K562 (cell line): ENCODE data around the gene LRRC41. TPM values are rescaled to one million over a fixed set of nuclear protein-coding genes. Genes with fewer than 3 reads are reported as not detected.

Experiments used
- ATAC-seq: fragments of 200-7000 bp; cut with Tn5 transposase; 3 replicates; pipeline ENCODE4 v1.9.1; 2020; ENCODE audit warnings: moderate library complexity
- BruUV-seq: library from RNA; stranded (reverse); fragments of 400-500 nt; replicated peaks from 2 replicates; lab custom pipeline; 2021; lab: Mats Ljungman, UMichigan
- CTCF ChIA-PET: fragments of 300-600 bp; formaldehyde crosslinking; extraction: SDS; loops from one replicate; lab custom pipeline; 2021; ENCODE audit warnings: low intra/inter-chr PET ratio; lab: Yijun Ruan, JAX
- POLR2A ChIA-PET: fragments of 300-600, 350-650 bp; sonication (Branson Sonifier 250); formaldehyde crosslinking; extraction: SDS; loops from one replicate; lab custom pipeline; 2021; ENCODE audit warnings: antibody characterized with exemption, inconsistent platforms; lab: Yijun Ruan, JAX
- DNase-seq, 4 experiments: peaks; one replicate each; pipeline versions ENCODE4 v3.0.0 to v3.0.0-alpha.2; 2011 to 2018; ENCODE audit warnings: low spot score in 3 of 4, mixed read lengths in 3 of 4; ENCODE audit errors: extremely low read depth in 1 of 4
- FAIRE-seq: peaks from 2 replicates; lab custom pipeline; 2011; peaks lifted over from hg19 to GRCh38; lab: Jason Lieb, UNC
- H2AFZ ChIP-seq: 2 replicates; pipeline ENCODE4 v1.6.0; 2011; ENCODE audit warnings: low read depth, low read length, control low read depth, inconsistent platforms
- H3K27ac ChIP-seq: fragments of 200-600 bp; 3 replicates; pipeline ENCODE4 v1.8.0; 2011; ENCODE audit warnings: low read depth, mild to moderate bottlenecking, control low read depth, inconsistent platforms, low read length, moderate library complexity, mixed read lengths; ENCODE audit errors: extremely low read depth
- H3K27me3 ChIP-seq, 2 experiments: fragments of 300-600 bp in 1 of 2; 2 replicates in 1 of 2; 3 replicates in 1 of 2; pipeline versions ENCODE4 v1.6.0 to v1.8.0; 2011; ENCODE audit warnings: inconsistent platforms in 2 of 2, low read length in 2 of 2, mild to moderate bottlenecking in 1 of 2, mixed read lengths in 1 of 2, moderate library complexity in 1 of 2; ENCODE audit not compliant: control insufficient read depth in 2 of 2, insufficient read depth in 2 of 2
- H3K36me3 ChIP-seq: fragments of 300-600 bp; 3 replicates; pipeline ENCODE4 v1.8.0; 2011; ENCODE audit warnings: mild to moderate bottlenecking, low read length, inconsistent platforms; ENCODE audit not compliant: control insufficient read depth, insufficient read depth
- H3K4me1 ChIP-seq, 2 experiments: fragments of 200-600 bp in 1 of 2; replicated peaks in 1 of 2; 2 replicates in 1 of 2; 3 replicates in 1 of 2; pipeline versions ENCODE4 v1.5.1 to v1.8.0; 2011; ENCODE audit warnings: inconsistent platforms in 2 of 2, low read length in 2 of 2, mild to moderate bottlenecking in 1 of 2, mixed read lengths in 1 of 2, moderate library complexity in 1 of 2; ENCODE audit not compliant: control insufficient read depth in 2 of 2, insufficient read depth in 2 of 2
- H3K4me2 ChIP-seq: 2 replicates; pipeline ENCODE4 v1.6.1; 2011; ENCODE audit warnings: low read length, control low read depth, inconsistent platforms, mixed read lengths; ENCODE audit not compliant: insufficient read depth
- H3K4me3 ChIP-seq: fragments of 200-600 bp; sonication (generic), shearing (Covaris generic); 2 replicates; pipeline ENCODE4 v1.5.1; 2016; ENCODE audit warnings: control low read depth, inconsistent platforms
- H3K79me2 ChIP-seq: fragments of 200-600 bp; 3 replicates; pipeline ENCODE4 v1.8.0; 2011; ENCODE audit warnings: low read length, inconsistent platforms; ENCODE audit not compliant: control insufficient read depth, insufficient read depth
- H3K9ac ChIP-seq, 2 experiments: 2 replicates each; pipeline versions ENCODE4 v1.6.0 to v1.6.1; 2011; ENCODE audit warnings: low read depth in 2 of 2, low read length in 2 of 2, control low read depth in 1 of 2, inconsistent platforms in 1 of 2, mild to moderate bottlenecking in 1 of 2, mixed read lengths in 1 of 2; ENCODE audit not compliant: insufficient read depth in 1 of 2
- H3K9me1 ChIP-seq: one replicate; pipeline ENCODE4 v1.6.0; 2011; ENCODE audit warnings: inconsistent platforms, mild to moderate bottlenecking, low read length, moderate library complexity; ENCODE audit not compliant: control insufficient read depth, insufficient read depth
- H3K9me3 ChIP-seq: replicated peaks from 2 replicates; pipeline ENCODE4 v1.5.1; 2011; ENCODE audit warnings: low read depth, low read length, inconsistent platforms; ENCODE audit not compliant: control insufficient read depth, insufficient read depth
- H4K20me1 ChIP-seq: replicated peaks from 2 replicates; pipeline ENCODE4 v1.6.1; 2011; ENCODE audit warnings: low read length, inconsistent platforms, mixed read lengths; ENCODE audit not compliant: control insufficient read depth, insufficient read depth
- CSDE1 ChIP-seq, 2 experiments: fragments of 450-650 bp; IDR thresholded peaks; 2 replicates each; pipeline ENCODE4 v1.6.1; 2016; ENCODE audit warnings: mild to moderate bottlenecking in 1 of 2
- DPF2 ChIP-seq: fragments of 450-650 bp; IDR thresholded peaks from 2 replicates; pipeline ENCODE4 v1.6.1; 2016
- HNRNPL ChIP-seq: fragments of 200-400 bp; formaldehyde crosslinking; IDR thresholded peaks from 2 replicates; pipeline ENCODE4 v1.6.1; 2017; ENCODE audit warnings: low read depth, mild to moderate bottlenecking, low read length
- PCBP2 ChIP-seq: fragments of 200-400 bp; formaldehyde crosslinking; IDR thresholded peaks from 2 replicates; pipeline ENCODE4 v1.6.1; 2018; ENCODE audit warnings: low read length, low read depth, mild to moderate bottlenecking, moderate library complexity; ENCODE audit not compliant: poor library complexity, severe bottlenecking
- POLR2AphosphoS5 ChIP-seq: IDR thresholded peaks from 2 replicates; pipeline ENCODE4 v1.6.1; 2011; ENCODE audit warnings: mild to moderate bottlenecking, low read depth, low read length, moderate library complexity; ENCODE audit not compliant: control insufficient read depth, insufficient read depth
- RBM15 ChIP-seq: fragments of 200-400 bp; formaldehyde crosslinking; IDR thresholded peaks from 2 replicates; pipeline ENCODE4 v1.6.1; 2018; ENCODE audit warnings: mild to moderate bottlenecking, low read length, moderate library complexity; ENCODE audit not compliant: insufficient read depth
- ZBED1 ChIP-seq: IDR thresholded peaks from 2 replicates; pipeline ENCODE4 v1.6.1; 2014
- ZFP36 ChIP-seq: fragments of 150-350 bp; IDR thresholded peaks from 2 replicates; pipeline ENCODE4 v1.6.1; 2018; ENCODE audit warnings: low read length, low read depth; ENCODE audit not compliant: partially characterized antibody
- WGBS: fragments of 100-300 bp; shearing (Covaris generic); methylation state at CpG from one replicate; pipeline ENCODE4 v1.1.6; 2016; ENCODE audit warnings: low coverage, mixed read lengths; ENCODE audit not compliant: insufficient coverage; ENCODE audit errors: missing lambda C conversion rate; 5-methylcytosine and 5-hydroxymethylcytosine counted together
- in situ Hi-C: fragments of 300-500 bp; cut with MboI; formaldehyde crosslinking; loops from 4 replicates; pipeline ENCODE4 v1.15.0; 2018; ENCODE audit warnings: inconsistent platforms, mixed read lengths
- intact Hi-C: fragments of 100-400 bp; cut with micrococcal nuclease; formaldehyde crosslinking; loops from 2 replicates; pipeline ENCODE4 v1.14.2; 2022
- polyA plus RNA-seq, 8 experiments: library from polyadenylated mRNA; depleted of rRNA in 4 of 8; stranded (reverse) in 5 of 8; unstranded in 3 of 8; fragments of >200 nt; fragmentation: Nextera tagmentation in 2 of 8; fragmentation: Illumina TruSeq in 1 of 8; extraction: Ambion mirVana in 2 of 8; extraction: Trizol in 1 of 8; gene quantifications; 2 replicates each; pipeline versions ENCODE4 v1.2.1 to v1.2.3, GENCODE V29; 2011 to 2014; ENCODE audit warnings: inconsistent platforms in 1 of 8, missing spikeins in 1 of 8
- total RNA-seq, 7 experiments: library from RNA; depleted of rRNA in 6 of 7; stranded (reverse); fragments of >200 nt in 6 of 7; fragmentation: Illumina TruSeq in 2 of 7; extraction: Trizol in 2 of 7; gene quantifications; 2 replicates each; pipeline versions ENCODE4 v1.2.1 to v1.2.3, GENCODE V29; 2011 to 2021; ENCODE audit warnings: low replicate concordance in 1 of 7

Gene LRRC41
- total and polyA plus RNA-seq, 9 of the 15 experiments (the other 6 are each of a cell fraction or from before 2014, with no cell fraction given), result 10.5 to 64.7 (median 44.2) TPM

GRCh38 chr1:46343705-46344104 lies 40.3 kb upstream of the LRRC41 start:
- TF ChIP-seq DPF2, result no peak
- peak; percentile 51; the same call in 1 of the 2 replicates for TF ChIP-seq POLR2AphosphoS5
- ATAC-seq, result no peak
- peak overlapping the region in 1 of 2 experiments; percentile 23; a peak in 1 of 4 replicates for H3K9ac ChIP-seq
- H3K4me1 ChIP-seq, result peaks cover 25 to 28% of the 10 kb centered on the region in 2 experiments
- ChIA-PET CTCF (no interaction called here), POLR2A (interaction anchor here (0.8 to 2.2 kb wide), 8 partner anchors 9 to 124 kb away, joined by 3 to 11 read pairs (median 3); no protein-coding TSS in a partner anchor)
- no peak overlapping the region for H3K27ac ChIP-seq
- WGBS, result 91% methylated on average over 4 of the region's 4 CpGs
- H3K4me3 ChIP-seq, result no peak overlapping the region
- no peak overlapping the region for H2AFZ ChIP-seq
- H3K9me1 ChIP-seq, result peaks cover 11% of the 10 kb centered on the region
- H3K27me3 ChIP-seq, result no peaks in the 10 kb centered on the region
- H3K4me2 ChIP-seq, result no peak overlapping the region
- intact Hi-C loops (loop anchor here (10.0 kb wide), 1 partner anchor 59 kb away; no protein-coding TSS in a partner anchor), in situ Hi-C loops (no loop called here)
- H3K79me2 ChIP-seq, result peaks cover 59% of the 10 kb centered on the region
- no peak for FAIRE-seq
- H4K20me1 ChIP-seq, result peaks cover 5% of the 10 kb centered on the region; the same call in 1 of the 2 replicates
- no peak for DNase-seq
- no TSS peak for BruUV-seq
- H3K9me3 ChIP-seq, result no peaks in the 10 kb centered on the region
- peaks cover 71% of the 10 kb centered on the region for H3K36me3 ChIP-seq

GRCh38 chr1:46343351-46343695 lies 39.9 kb upstream of the LRRC41 start:
- DNase-seq, result no peak
- CTCF ChIA-PET, result no interaction called here
- WGBS, result 96% methylated on average over 4 of the region's 4 CpGs
- H3K27me3 ChIP-seq, result no peaks in the 10 kb centered on the region
- peaks cover 5% of the 10 kb centered on the region; the same call in 1 of the 2 replicates for H4K20me1 ChIP-seq
- H3K4me2 ChIP-seq, result no peak overlapping the region
- no TSS peak for BruUV-seq
- no peak for FAIRE-seq
- H3K27ac ChIP-seq, result no peak overlapping the region
- peak overlapping the region in 1 of 2 experiments; percentile 23; a peak in 1 of 4 replicates for H3K9ac ChIP-seq
- no peak for ATAC-seq
- H3K79me2 ChIP-seq, result peaks cover 56% of the 10 kb centered on the region
- no peak overlapping the region for H2AFZ ChIP-seq
- H3K4me1 ChIP-seq, result peaks cover 27 to 31% of the 10 kb centered on the region in 2 experiments
- TF ChIP-seq ZBED1 (no peak), CSDE1 (IDR thresholded peaks at IDR 0.05) (no peak), ZFP36 (no peak), HNRNPL (no peak), RBM15 (no peak), PCBP2 (no peak)
- peaks cover 67% of the 10 kb centered on the region for H3K36me3 ChIP-seq
- POLR2A ChIA-PET, result interaction anchor here (0.8 to 2.2 kb wide), 7 partner anchors 8 to 124 kb away, joined by 3 to 11 read pairs (median 3); no protein-coding TSS in a partner anchor
- H3K9me1 ChIP-seq, result peaks cover 11% of the 10 kb centered on the region
- H3K9me3 ChIP-seq, result no peaks in the 10 kb centered on the region
- intact Hi-C loops, result loop anchor here (10.0 kb wide), 1 partner anchor 59 kb away; no protein-coding TSS in a partner anchor
- H3K4me3 ChIP-seq, result no peak overlapping the region
- in situ Hi-C loops, result no loop called here
